ENCODE data around the gene B4GALNT3.

DNA sequence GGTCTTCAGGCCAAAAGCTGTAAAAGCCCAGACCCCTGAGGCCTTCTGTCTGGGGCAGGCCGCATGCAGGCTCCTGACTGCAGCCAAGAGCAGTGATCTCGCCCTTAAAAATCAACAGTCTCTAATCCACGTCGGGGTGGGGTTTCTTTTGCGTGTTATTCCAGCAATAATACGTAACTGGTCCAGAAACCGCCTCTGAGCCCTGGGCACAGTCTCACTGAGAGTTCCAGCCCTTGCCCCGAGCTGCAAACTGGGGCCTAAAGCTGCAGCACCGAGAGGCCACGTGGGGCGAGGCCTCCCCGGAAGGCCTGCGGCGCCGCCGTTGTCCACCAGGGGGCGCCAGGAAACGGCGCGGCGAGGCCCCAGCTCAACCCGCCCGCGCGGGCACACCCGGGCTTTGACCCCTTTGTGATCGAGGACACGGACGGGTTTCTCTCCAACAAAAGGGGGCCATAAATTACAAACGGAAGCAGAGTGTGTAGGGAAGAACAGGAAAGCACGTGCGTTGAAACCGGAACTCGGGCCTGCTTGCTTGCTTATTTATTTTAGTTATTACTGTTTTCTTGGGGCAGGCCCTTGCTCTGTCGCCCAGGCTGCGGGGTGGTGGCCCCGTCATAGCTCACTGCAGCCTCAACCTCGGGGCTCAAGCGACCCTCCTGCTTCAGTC, 116.3 kb downstream of the B4GALNT3 start:
- TF ChIP-seq EP300 (IDR thresholded peaks at IDR 0.05) (no peak), CTCF (IDR thresholded peaks at IDR 0.05) (peak; percentile 96), RFX5 (IDR thresholded peaks at IDR 0.05) (0 out of 2 replicates have a peak, but pooled peaks have one; percentile 41), POLR2A (IDR thresholded peaks at IDR 0.05; ENCODE audit: low read length) (peak; percentile 19), GATA3 (IDR thresholded peaks at IDR 0.05; ENCODE audit: borderline replicate concordance) (no peak)
- TF ChIP-seq, protein P1, sequence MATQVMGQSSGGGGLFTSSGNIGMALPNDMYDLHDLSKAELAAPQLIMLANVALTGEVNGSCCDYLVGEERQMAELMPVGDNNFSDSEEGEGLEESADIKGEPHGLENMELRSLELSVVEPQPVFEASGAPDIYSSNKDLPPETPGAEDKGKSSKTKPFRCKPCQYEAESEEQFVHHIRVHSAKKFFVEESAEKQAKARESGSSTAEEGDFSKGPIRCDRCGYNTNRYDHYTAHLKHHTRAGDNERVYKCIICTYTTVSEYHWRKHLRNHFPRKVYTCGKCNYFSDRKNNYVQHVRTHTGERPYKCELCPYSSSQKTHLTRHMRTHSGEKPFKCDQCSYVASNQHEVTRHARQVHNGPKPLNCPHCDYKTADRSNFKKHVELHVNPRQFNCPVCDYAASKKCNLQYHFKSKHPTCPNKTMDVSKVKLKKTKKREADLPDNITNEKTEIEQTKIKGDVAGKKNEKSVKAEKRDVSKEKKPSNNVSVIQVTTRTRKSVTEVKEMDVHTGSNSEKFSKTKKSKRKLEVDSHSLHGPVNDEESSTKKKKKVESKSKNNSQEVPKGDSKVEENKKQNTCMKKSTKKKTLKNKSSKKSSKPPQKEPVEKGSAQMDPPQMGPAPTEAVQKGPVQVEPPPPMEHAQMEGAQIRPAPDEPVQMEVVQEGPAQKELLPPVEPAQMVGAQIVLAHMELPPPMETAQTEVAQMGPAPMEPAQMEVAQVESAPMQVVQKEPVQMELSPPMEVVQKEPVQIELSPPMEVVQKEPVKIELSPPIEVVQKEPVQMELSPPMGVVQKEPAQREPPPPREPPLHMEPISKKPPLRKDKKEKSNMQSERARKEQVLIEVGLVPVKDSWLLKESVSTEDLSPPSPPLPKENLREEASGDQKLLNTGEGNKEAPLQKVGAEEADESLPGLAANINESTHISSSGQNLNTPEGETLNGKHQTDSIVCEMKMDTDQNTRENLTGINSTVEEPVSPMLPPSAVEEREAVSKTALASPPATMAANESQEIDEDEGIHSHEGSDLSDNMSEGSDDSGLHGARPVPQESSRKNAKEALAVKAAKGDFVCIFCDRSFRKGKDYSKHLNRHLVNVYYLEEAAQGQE (IDR thresholded peaks at IDR 0.05), result no peak
